ENCODE measurements around the gene LINC01488. TPM values are rescaled to one million over a fixed set of nuclear protein-coding genes. Genes with fewer than 3 reads are reported as not detected.

LINC01488 gene
- total and polyA plus RNA-seq, 10 of the 15 experiments (the other 5 are each of a cell fraction or from before 2014, with no cell fraction given): not detected

DNA sequence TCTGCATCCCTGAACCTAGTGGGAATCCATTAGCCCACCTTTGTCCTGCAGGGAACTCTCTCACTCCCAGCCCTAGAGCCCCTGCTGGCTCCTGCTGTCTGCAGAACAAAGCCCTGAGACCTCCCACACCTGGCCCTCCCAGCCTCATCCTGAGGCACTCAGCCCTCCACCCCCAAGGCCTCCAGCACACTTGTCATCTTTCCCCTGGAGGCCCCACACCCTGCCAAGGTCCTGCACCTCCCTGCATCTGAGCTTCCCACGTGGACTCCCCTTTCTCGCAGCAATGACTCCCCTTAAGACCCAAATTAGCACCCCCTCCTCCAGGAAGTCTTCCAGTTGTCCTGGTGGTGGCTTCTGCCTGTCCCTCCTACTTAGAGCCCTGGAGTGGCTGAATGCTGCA, 42.3 kb upstream of the LINC01488 start:
- Histone ChIP-seq H3K27ac (ENCODE audit: control insufficient read depth, insufficient read depth) (no peak overlapping the region), H3K9me3 (replicated peaks; ENCODE audit: control insufficient read depth, insufficient read depth, low read length) (no peaks in the 10 kb centered on the region), H3K36me3 (ENCODE audit: control insufficient read depth in 2 of 2, insufficient read depth in 2 of 2, low read length in 1 of 2) (no peaks in the 10 kb centered on the region), H4K20me1 (ENCODE audit: control insufficient read depth, insufficient read depth) (no peaks in the 10 kb centered on the region), H3K9ac (ENCODE audit: control insufficient read depth, insufficient read depth, low read length) (no peak overlapping the region), H3K27me3 (replicated peaks in 1 of 2; ENCODE audit: control insufficient read depth in 2 of 2, insufficient read depth in 2 of 2, low read length in 1 of 2) (peaks cover 0 to 2% of the 10 kb centered on the region in 2 experiments), H2AFZ (ENCODE audit: control insufficient read depth, low read depth, low read length) (no peak overlapping the region), H3K4me3 (no peak overlapping the region), H3K4me2 (ENCODE audit: control insufficient read depth, insufficient read depth) (no peak overlapping the region), H3K79me2 (ENCODE audit: control insufficient read depth, insufficient read depth, low read length) (no peaks in the 10 kb centered on the region), H3K4me1 (ENCODE audit: control insufficient read depth, insufficient read depth, low read length) (peaks cover 25% of the 10 kb centered on the region)
- ChIA-PET SMC1A (ENCODE audit: uncharacterized antibody, unreplicated experiment) (no interaction called here), RAD21 (ENCODE audit: unreplicated experiment) (no interaction called here), POLR2A (no interaction called here), CTCF (no interaction called here)
- FAIRE-seq: no peak
- intact Hi-C loops (cut with micrococcal nuclease; ENCODE audit: unreplicated experiment) (no loop called here), in situ Hi-C loops (cut with MboI) (no loop called here)
- BruUV-seq (replicated peaks): no TSS peak
- no peak for ATAC-seq
- no peak for DNase-seq (ENCODE audit: low read depth, low spot score)
- WGBS (ENCODE audit: insufficient coverage, insufficient replicate concordance, low lambda C conversion rate, missing lambda C conversion rate): 69% methylated on average over 2 of the region's 2 CpGs
- TF ChIP-seq, protein P1, sequence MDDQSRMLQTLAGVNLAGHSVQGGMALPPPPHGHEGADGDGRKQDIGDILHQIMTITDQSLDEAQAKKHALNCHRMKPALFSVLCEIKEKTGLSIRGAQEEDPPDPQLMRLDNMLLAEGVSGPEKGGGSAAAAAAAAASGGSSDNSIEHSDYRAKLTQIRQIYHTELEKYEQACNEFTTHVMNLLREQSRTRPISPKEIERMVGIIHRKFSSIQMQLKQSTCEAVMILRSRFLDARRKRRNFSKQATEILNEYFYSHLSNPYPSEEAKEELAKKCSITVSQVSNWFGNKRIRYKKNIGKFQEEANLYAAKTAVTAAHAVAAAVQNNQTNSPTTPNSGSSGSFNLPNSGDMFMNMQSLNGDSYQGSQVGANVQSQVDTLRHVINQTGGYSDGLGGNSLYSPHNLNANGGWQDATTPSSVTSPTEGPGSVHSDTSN (IDR thresholded peaks at IDR 0.05; ENCODE audit: insufficient replicate concordance, low read depth, low read length): no peak
- no peak for TF ChIP-seq NFYA (IDR thresholded peaks at IDR 0.05; ENCODE audit: borderline replicate concordance, low read depth, low read length)
- TF ChIP-seq SMAD1 (IDR thresholded peaks at IDR 0.05; ENCODE audit: low read depth, partially characterized antibody): no peak
- no peak for TF ChIP-seq TCF3 (IDR thresholded peaks at IDR 0.05; ENCODE audit: borderline replicate concordance, insufficient read depth, low read depth, low read length)
- TF ChIP-seq BACH1 (IDR thresholded peaks at IDR 0.05; ENCODE audit: borderline replicate concordance): no peak
- no peak for TF ChIP-seq MYB (IDR thresholded peaks at IDR 0.05; ENCODE audit: borderline replicate concordance, low read depth, low read length)
- no peak for TF ChIP-seq SIX5 (IDR thresholded peaks at IDR 0.05; ENCODE audit: low read depth, low read length, severe bottlenecking)
- TF ChIP-seq, protein P2, sequence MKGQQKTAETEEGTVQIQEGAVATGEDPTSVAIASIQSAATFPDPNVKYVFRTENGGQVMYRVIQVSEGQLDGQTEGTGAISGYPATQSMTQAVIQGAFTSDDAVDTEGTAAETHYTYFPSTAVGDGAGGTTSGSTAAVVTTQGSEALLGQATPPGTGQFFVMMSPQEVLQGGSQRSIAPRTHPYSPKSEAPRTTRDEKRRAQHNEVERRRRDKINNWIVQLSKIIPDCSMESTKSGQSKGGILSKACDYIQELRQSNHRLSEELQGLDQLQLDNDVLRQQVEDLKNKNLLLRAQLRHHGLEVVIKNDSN (IDR thresholded peaks at IDR 0.05; ENCODE audit: borderline replicate concordance, extremely low read length, insufficient read depth, low read depth, low read length): no peak
- TF ChIP-seq HCFC1 (IDR thresholded peaks at IDR 0.05; ENCODE audit: low read length): no peak
- no peak for TF ChIP-seq EGR1 (IDR thresholded peaks at IDR 0.05; ENCODE audit: borderline replicate concordance in 1 of 2, low read depth in 2 of 2, low read length in 2 of 2)
- TF ChIP-seq RBBP5 (conservative IDR thresholded peaks at IDR 0.05): no peak
